Liver (tissue), 9 donors: ENCODE data around the gene TRAK2. TPM values are rescaled to one million over a fixed set of nuclear protein-coding genes. Genes with fewer than 3 reads are reported as not detected.
"Not testable (repeated sequence)": the region's sequence is repeated elsewhere in the genome, so short reads cannot be mapped to it uniquely, and the experiment has no call there.

Experiments used
- DNase-seq: peaks from one replicate; pipeline ENCODE4 v3.0.0-alpha.2; 2017; ENCODE audit warnings: low spot score
- H3K27ac ChIP-seq, 2 donors: one replicate each; pipeline ENCODE4 v1.7.0; 2013; ENCODE audit warnings: inconsistent platforms in 2 of 2, low read length in 2 of 2, control low read depth in 1 of 2, low read depth in 1 of 2, mild to moderate bottlenecking in 1 of 2
- H3K27me3 ChIP-seq, 4 donors: one replicate each; pipeline versions ENCODE4 v1.6.1 to v1.7.0; 2013; ENCODE audit warnings: low read length in 3 of 4, inconsistent platforms in 1 of 4, mild to moderate bottlenecking in 1 of 4, moderate library complexity in 1 of 4; ENCODE audit not compliant: control insufficient read depth in 4 of 4, insufficient read depth in 4 of 4
- H3K36me3 ChIP-seq, 4 donors: one replicate each; pipeline versions ENCODE4 v1.6.1 to v1.7.0; 2013; ENCODE audit warnings: low read length in 3 of 4, mild to moderate bottlenecking in 3 of 4, low read depth in 1 of 4, moderate library complexity in 1 of 4; ENCODE audit not compliant: control insufficient read depth in 4 of 4, insufficient read depth in 3 of 4
- H3K4me1 ChIP-seq, 4 donors: one replicate each; pipeline versions ENCODE4 v1.6.1 to v1.7.0; 2013; ENCODE audit warnings: low read length in 3 of 4, mild to moderate bottlenecking in 3 of 4, moderate library complexity in 1 of 4; ENCODE audit not compliant: control insufficient read depth in 4 of 4, insufficient read depth in 4 of 4
- H3K4me3 ChIP-seq, 3 donors: one replicate each; pipeline versions ENCODE4 v1.6.1 to v1.7.0; 2013; ENCODE audit warnings: low read length in 3 of 3, control low read depth in 1 of 3, low read depth in 1 of 3, mild to moderate bottlenecking in 1 of 3
- H3K9ac ChIP-seq, 2 donors: one replicate each; pipeline ENCODE4 v1.7.0; 2013; ENCODE audit warnings: low read length in 2 of 2, mild to moderate bottlenecking in 2 of 2, moderate library complexity in 2 of 2, control low read depth in 1 of 2, low read depth in 1 of 2
- H3K9me3 ChIP-seq, 4 donors: one replicate each; pipeline versions ENCODE4 v1.6.1 to v1.7.0; 2013; ENCODE audit warnings: low read length in 3 of 4; ENCODE audit not compliant: control insufficient read depth in 4 of 4
- CTCF ChIP-seq: fragments of 150-350 bp; IDR thresholded peaks from 2 replicates; pipeline ENCODE4 v1.5.1; 2017; ENCODE audit warnings: improper control_type of control experiment, low read depth, low read length; ENCODE audit not compliant: missing input control
- EGR1 ChIP-seq, 2 donors: IDR thresholded peaks; 2 replicates each; pipeline ENCODE4 v1.6.1; 2016 to 2018; ENCODE audit warnings: antibody characterized with exemption in 2 of 2, low read depth in 2 of 2
- FOXA1 ChIP-seq: IDR thresholded peaks from 2 replicates; pipeline ENCODE4 v1.6.1; 2016; ENCODE audit warnings: antibody characterized with exemption
- FOXA2 ChIP-seq: IDR thresholded peaks from 2 replicates; pipeline ENCODE4 v1.6.1; 2016; ENCODE audit warnings: antibody characterized with exemption
- GABPA ChIP-seq, 2 donors: IDR thresholded peaks in 1 of 2; conservative IDR thresholded peaks in 1 of 2; 2 replicates each; pipeline ENCODE4 v1.6.1; 2016; ENCODE audit warnings: antibody characterized with exemption in 2 of 2, mild to moderate bottlenecking in 1 of 2, moderate library complexity in 1 of 2
- HNF4A ChIP-seq, 2 donors: conservative IDR thresholded peaks; 2 replicates each; pipeline ENCODE4 v1.6.1; 2016; ENCODE audit warnings: antibody characterized with exemption in 2 of 2, mild to moderate bottlenecking in 2 of 2
- HNF4G ChIP-seq: IDR thresholded peaks from 2 replicates; pipeline ENCODE4 v1.6.1; 2016; ENCODE audit warnings: antibody characterized with exemption
- JUND ChIP-seq, 2 donors: IDR thresholded peaks; 2 replicates each; pipeline ENCODE4 v1.6.1; 2016; ENCODE audit warnings: antibody characterized with exemption in 2 of 2
- MAX ChIP-seq: IDR thresholded peaks from 2 replicates; pipeline ENCODE4 v1.6.1; 2016; ENCODE audit warnings: antibody characterized with exemption
- NR2F2 ChIP-seq: IDR thresholded peaks from 2 replicates; pipeline ENCODE4 v1.6.1; 2016; ENCODE audit warnings: antibody characterized with exemption
- RAD21 ChIP-seq, 2 donors: IDR thresholded peaks; 2 replicates each; pipeline ENCODE4 v1.6.1; 2016; ENCODE audit warnings: antibody characterized with exemption in 2 of 2, mild to moderate bottlenecking in 2 of 2
- REST ChIP-seq: IDR thresholded peaks from 2 replicates; pipeline ENCODE4 v1.6.1; 2016; ENCODE audit warnings: antibody characterized with exemption, mild to moderate bottlenecking
- RXRA ChIP-seq, 2 donors: IDR thresholded peaks; 2 replicates each; pipeline ENCODE4 v1.6.1; 2017 to 2018; ENCODE audit warnings: antibody characterized with exemption in 2 of 2, mild to moderate bottlenecking in 1 of 2
- SP1 ChIP-seq: IDR thresholded peaks from 2 replicates; pipeline ENCODE4 v1.6.1; 2018; ENCODE audit warnings: antibody characterized with exemption, mild to moderate bottlenecking
- TAF1 ChIP-seq: conservative IDR thresholded peaks from 2 replicates; pipeline ENCODE4 v1.6.1; 2016; ENCODE audit warnings: antibody characterized with exemption, mild to moderate bottlenecking
- YY1 ChIP-seq: IDR thresholded peaks from 2 replicates; pipeline ENCODE4 v1.6.1; 2016; ENCODE audit warnings: antibody characterized with exemption, mild to moderate bottlenecking
- WGBS: extraction: QIAGEN DNeasy Blood & Tissue Kit; methylation state at CpG from one replicate; pipeline ENCODE4 v1.1.7; 2013; 5-methylcytosine and 5-hydroxymethylcytosine counted together
- polyA plus RNA-seq, 2 donors: library from polyadenylated mRNA; stranded (reverse) in 1 of 2; unstranded in 1 of 2; fragments of 200-250 nt in 1 of 2; fragments of >200 nt in 1 of 2; fragmentation: Nextera tagmentation in 1 of 2; extraction: Ambion mirVana in 1 of 2; gene quantifications; one replicate each; pipeline versions ENCODE4 v1.2.1 to v1.2.3, GENCODE V29; 2013 to 2015
- total RNA-seq, 2 donors: library from RNA; depleted of rRNA; stranded (reverse); fragments of >200 nt; gene quantifications; one replicate each; pipeline ENCODE4 v1.2.3, GENCODE V29; 2014
- TF ChIP-seq, protein P1 (sequence below): IDR thresholded peaks from 2 replicates; pipeline ENCODE4 v1.6.1; 2016; ENCODE audit warnings: antibody characterized with exemption
- TF ChIP-seq, protein P2 (sequence below): IDR thresholded peaks from 2 replicates; pipeline ENCODE4 v1.6.1; 2016; ENCODE audit warnings: antibody characterized with exemption
- donor health status: healthy.
- donor health status: healthy.
- donor health status: healthy.
- donor health status: healthy.
- donor health status: healthy.

Gene TRAK2
- total and polyA plus RNA-seq, 4 donors: 6.1 to 207 (median 12.4) TPM

GRCh38 chr2:201440182-201440581 lies 11.1 kb downstream of the TRAK2 start:
- no peak overlapping the region for H3K27ac ChIP-seq
- 14% methylated on average over 1 of the region's 1 CpG for WGBS
- peak; percentile 61 for DNase-seq
- H3K36me3 ChIP-seq: peaks cover 0 to 1% (median 0%) of the 10 kb centered on the region in 4 donors
- H3K4me1 ChIP-seq: peaks cover 0 to 7% (median 4%) of the 10 kb centered on the region in 4 donors
- peak; percentile 46 to 66 for TF ChIP-seq RXRA (IDR thresholded peaks at IDR 0.05)
- TF ChIP-seq JUND (IDR thresholded peaks at IDR 0.05): no peak
- no peak for TF ChIP-seq EGR1 (IDR thresholded peaks at IDR 0.05; ENCODE audit: low read depth in 2 of 2)
- TF ChIP-seq, protein P1, sequence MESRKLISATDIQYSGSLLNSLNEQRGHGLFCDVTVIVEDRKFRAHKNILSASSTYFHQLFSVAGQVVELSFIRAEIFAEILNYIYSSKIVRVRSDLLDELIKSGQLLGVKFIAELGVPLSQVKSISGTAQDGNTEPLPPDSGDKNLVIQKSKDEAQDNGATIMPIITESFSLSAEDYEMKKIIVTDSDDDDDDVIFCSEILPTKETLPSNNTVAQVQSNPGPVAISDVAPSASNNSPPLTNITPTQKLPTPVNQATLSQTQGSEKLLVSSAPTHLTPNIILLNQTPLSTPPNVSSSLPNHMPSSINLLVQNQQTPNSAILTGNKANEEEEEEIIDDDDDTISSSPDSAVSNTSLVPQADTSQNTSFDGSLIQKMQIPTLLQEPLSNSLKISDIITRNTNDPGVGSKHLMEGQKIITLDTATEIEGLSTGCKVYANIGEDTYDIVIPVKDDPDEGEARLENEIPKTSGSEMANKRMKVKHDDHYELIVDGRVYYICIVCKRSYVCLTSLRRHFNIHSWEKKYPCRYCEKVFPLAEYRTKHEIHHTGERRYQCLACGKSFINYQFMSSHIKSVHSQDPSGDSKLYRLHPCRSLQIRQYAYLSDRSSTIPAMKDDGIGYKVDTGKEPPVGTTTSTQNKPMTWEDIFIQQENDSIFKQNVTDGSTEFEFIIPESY: no peak
- peak; percentile 63 for TF ChIP-seq SP1
- TF ChIP-seq REST: peak; percentile 24
- no peak for TF ChIP-seq MAX
- no peak for TF ChIP-seq GABPA (IDR thresholded peaks at IDR 0.05 in 1 of 2, conservative IDR thresholded peaks at IDR 0.05 in 1 of 2)
- TF ChIP-seq FOXA2: no peak
- TF ChIP-seq HNF4G: peak; percentile 23
- TF ChIP-seq HNF4A (conservative IDR thresholded peaks at IDR 0.05): peak; percentile 33 to 42
- TF ChIP-seq FOXA1: no peak
- TF ChIP-seq, protein P2, sequence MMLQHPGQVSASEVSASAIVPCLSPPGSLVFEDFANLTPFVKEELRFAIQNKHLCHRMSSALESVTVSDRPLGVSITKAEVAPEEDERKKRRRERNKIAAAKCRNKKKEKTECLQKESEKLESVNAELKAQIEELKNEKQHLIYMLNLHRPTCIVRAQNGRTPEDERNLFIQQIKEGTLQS: no peak
- TF ChIP-seq NR2F2: peak; percentile 52
- TF ChIP-seq TAF1: no peak
- TF ChIP-seq YY1: no peak
- TF ChIP-seq CTCF: no peak
- TF ChIP-seq RAD21 (IDR thresholded peaks at IDR 0.05): peak in 1 of 2 donors; percentile 39
- no peak overlapping the region for H3K4me3 ChIP-seq
- H3K9ac ChIP-seq: no peak overlapping the region
- no peaks in the 10 kb centered on the region for H3K27me3 ChIP-seq
- H3K9me3 ChIP-seq: no peaks in the 10 kb centered on the region

GRCh38 chr2:201439336-201439922 lies 11.8 kb downstream of the TRAK2 start:
- WGBS: 96% methylated on average over 1 of the region's 3 CpGs

More at GRCh38 chr2:201439336-201439922, 11.8 kb downstream of the TRAK2 start:
- H3K27ac ChIP-seq, H3K9me3 ChIP-seq, DNase-seq, H3K4me3 ChIP-seq, H3K36me3 ChIP-seq, H3K4me1 ChIP-seq, H3K9ac ChIP-seq, H3K27me3 ChIP-seq: not testable (repeated sequence)
